Adipocyte (in vitro differentiated cells): ENCODE results near the gene PI4KB.

Source experiments
- DNase-seq: peaks from one replicate; pipeline ENCODE4 v3.0.0-alpha.2; 2015; ENCODE audit warnings: low read depth
- H3K27me3 ChIP-seq: replicated peaks from 2 replicates; pipeline ENCODE4 v1.7.0; 2013; ENCODE audit warnings: mild to moderate bottlenecking, low read length, moderate library complexity; ENCODE audit not compliant: control insufficient read depth, insufficient read depth
- H3K36me3 ChIP-seq: 2 replicates; pipeline ENCODE4 v1.7.0; 2013; ENCODE audit warnings: low read length, mild to moderate bottlenecking, moderate library complexity; ENCODE audit not compliant: control insufficient read depth, insufficient read depth, severe bottlenecking
- H3K4me1 ChIP-seq: 2 replicates; pipeline ENCODE4 v1.7.0; 2013; ENCODE audit warnings: mild to moderate bottlenecking, low read length, moderate library complexity; ENCODE audit not compliant: control insufficient read depth, insufficient read depth
- H3K4me3 ChIP-seq: 2 replicates; pipeline ENCODE4 v1.7.0; 2013; ENCODE audit warnings: mild to moderate bottlenecking, low read length, moderate library complexity
- H3K9ac ChIP-seq: 2 replicates; pipeline ENCODE4 v1.7.0; 2013; ENCODE audit warnings: mild to moderate bottlenecking, low read length, moderate library complexity
- H3K9me3 ChIP-seq: 2 replicates; pipeline ENCODE4 v1.7.0; 2013; ENCODE audit warnings: mild to moderate bottlenecking, low read length, moderate library complexity; ENCODE audit not compliant: control insufficient read depth

The PI4KB gene

DNA sequence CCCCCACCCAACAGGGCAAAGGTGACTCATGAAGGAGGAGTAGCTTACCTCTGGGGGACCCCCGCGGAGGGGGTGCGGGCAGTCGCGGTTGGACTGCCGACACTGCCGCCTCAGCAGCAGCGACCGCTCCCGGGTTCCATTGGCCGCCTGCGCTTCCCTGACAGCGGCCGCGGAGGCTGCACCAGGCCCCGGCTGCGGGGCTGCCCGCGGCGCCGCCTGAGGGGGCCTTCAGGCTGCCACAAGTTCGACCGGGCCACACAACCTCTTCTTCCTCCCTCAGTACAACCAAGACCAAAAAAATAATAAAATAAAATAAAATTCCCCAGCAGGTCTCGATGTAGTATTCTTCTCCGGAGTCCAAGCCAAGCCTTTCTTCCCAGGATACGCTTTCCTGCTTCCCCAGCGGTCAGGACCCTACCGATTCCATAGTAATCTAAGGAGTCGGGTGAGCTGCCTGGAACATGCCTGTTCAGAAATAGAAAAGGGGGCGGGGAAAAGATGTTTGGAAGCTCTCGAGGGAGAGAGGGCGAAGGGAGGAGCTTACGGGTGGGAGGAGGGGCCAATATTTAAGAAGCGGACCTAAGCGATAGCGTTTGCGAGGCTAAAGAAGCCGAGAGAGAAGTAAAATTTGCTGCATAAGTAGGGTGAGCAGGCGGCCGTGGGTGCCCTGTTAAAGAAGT, at the start of gene PI4KB:
PI4KB (minus strand) TSS at position 194 of the 680 bp plus-strand sequence. CDS start 10,935 bp downstream, outside the sequence.
- H3K4me3 ChIP-seq, result peak within 1 kb of the TSS; percentile 87
- peak; percentile 99 for DNase-seq
- no peaks in the 10 kb centered on the region for H3K27me3 ChIP-seq
- peaks cover 25% of the 10 kb centered on the region for H3K36me3 ChIP-seq
- H3K9me3 ChIP-seq, result no peaks in the 10 kb centered on the region
- peak within 1 kb of the TSS; percentile 89 for H3K9ac ChIP-seq
- H3K4me1 ChIP-seq, result peaks cover 33% of the 10 kb centered on the region

DNA sequence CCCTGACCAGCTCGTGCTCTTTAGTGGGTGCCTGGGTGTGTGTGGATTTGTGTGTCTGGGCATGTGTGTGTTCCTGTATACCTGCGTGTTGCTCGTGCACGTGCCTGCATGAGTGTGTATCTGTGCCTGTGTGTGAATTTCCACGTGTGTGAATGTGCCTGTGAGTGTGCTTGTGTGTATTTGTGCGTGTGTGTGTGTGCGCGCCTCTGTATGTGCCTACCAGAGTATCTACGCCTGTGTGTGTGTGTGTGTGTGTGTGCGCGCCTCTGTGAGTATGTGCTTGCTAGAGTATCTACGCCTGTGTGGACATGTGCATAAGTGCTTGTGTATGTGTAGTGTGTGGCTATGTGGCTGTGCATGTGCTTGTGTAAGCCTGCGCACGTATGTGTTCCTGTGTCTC, 46.0 kb upstream of the PI4KB start:
- Histone ChIP-seq H3K4me1 (peaks cover 52% of the 10 kb centered on the region), H3K4me3 (no peak overlapping the region), H3K9ac (no peak overlapping the region), H3K36me3 (peaks cover 7% of the 10 kb centered on the region), H3K27me3 (no peaks in the 10 kb centered on the region), H3K9me3 (no peaks in the 10 kb centered on the region)
- no peak for DNase-seq

DNA sequence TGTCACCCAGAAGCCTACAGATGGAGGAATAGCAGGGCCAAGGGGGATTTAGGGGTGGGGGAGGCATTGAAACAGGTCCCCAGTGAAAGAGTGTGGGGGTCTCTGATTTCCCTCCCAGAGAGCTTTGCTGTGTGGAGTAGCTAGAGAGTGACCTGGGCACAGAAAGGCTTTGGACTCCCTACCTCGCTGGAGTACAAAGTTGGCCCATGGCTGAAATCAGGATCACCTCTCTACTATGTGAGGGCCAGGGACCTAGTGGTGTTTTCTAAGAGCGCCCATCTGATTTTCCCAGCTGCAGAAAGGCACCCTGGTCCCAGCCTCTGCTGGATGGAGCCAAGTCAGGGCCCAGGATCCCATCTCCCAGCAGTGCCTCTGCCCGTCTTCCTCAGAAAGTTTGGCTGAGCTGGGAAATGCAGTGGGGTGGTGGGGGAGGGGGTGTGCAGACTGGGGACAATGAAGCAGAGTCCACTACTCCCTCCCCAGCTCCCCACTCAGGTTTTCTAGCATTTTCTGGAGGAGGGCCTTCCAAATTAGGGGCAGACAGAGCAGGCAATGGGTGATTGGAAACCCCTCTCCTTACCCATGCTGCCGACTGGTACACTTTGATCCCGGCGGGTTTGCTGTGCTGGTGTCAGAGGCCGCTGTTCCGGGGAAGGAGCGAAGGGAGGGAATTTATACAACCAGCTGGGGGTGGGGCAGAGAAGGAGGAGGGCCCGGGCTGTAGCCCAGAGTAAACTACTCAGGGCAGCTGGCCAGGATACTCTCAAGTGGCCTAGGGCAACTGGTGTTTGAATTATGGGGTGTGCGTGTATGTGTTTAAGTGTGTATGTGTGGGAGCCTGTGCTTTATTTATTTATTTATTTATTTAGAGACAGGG, 45.1 kb upstream of the PI4KB start, which contains the start of gene SELENBP1:
SELENBP1 (minus strand) TSS at position 648 of the 877 bp plus-strand sequence; CDS start at position 584, 64 bp downstream.
- DNase-seq, result peak; percentile 61
- Histone ChIP-seq H3K9me3 (no peaks in the 10 kb centered on the region), H3K4me1 (peaks cover 61% of the 10 kb centered on the region), H3K9ac (peak within 1 kb of the TSS; percentile 86), H3K4me3 (peak within 1 kb of the TSS; percentile 84), H3K27me3 (no peaks in the 10 kb centered on the region), H3K36me3 (peaks cover 10% of the 10 kb centered on the region)

DNA sequence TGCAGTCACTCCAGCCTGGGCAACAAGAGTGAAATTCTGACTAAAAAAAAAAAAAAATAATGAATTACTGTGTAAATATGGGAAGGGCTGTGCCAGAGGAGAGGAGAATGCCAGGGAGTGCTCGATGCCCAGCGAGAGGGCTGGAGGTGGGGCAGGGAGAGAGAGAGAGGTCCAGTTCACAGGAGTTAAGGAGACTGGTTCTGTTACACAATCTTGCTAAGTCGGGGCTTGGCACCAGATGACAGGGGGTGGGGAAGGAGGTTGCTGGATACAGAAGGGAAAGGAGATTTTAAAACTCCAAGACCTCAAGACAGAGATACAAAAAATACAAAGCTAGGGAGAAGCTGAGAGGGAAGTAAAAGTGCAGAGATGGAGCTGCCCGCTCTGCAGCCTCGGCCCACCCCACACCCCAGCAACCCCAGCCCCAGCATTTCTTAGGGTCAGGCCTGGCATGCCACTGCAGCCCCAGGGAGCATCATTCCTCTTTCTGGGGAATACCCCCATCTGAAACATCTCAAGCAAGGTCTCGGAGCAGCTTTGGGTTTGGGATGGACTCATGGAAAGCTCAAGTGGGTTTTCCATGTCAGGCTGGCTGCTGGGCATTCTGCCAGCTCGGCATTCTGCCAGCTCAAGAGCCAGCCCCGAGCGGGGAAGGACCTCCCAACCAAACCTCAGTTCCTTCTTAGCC, 44.3 kb upstream of the PI4KB start:
- H3K27me3 ChIP-seq, result no peaks in the 10 kb centered on the region
- DNase-seq, result peak; percentile 66
- peaks cover 15% of the 10 kb centered on the region for H3K36me3 ChIP-seq
- no peaks in the 10 kb centered on the region for H3K9me3 ChIP-seq
- H3K9ac ChIP-seq, result peak overlapping the region; percentile 86
- H3K4me3 ChIP-seq, result peak overlapping the region; percentile 84
- H3K4me1 ChIP-seq, result peaks cover 61% of the 10 kb centered on the region

DNA sequence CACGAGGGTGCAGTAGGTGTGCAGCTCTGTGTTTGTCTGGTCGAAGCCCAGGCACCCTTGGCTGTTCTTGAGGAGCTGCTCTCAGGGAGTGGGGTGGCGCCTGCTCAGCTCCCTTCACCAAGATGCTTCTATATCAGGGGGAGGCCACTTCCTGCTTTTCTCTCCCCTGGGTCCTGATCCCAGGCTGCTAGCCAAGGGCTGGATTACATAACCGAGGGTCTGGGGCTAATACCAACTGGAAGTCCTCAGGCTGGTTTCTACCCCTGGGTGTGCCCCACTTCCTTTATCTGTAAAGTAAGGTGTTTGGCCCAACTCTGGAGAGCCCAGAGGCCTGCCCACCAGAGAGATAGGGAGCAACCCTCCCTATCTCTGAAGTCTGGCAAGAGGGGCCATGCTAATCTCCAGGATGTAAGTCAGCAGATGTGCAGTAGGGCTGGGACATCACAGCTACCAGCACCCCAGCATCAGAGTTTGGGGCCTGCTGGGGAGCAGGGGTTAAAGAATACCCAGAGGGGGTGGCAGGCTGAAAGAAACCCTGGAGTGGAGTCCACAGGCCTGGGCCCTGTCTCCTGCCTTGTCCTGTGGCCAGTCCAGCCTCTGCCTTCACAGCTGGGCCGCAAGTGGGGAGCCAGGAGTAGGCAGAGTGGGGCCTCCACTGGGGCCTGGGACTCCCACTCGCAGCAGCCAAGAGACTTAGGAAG, 43.1 kb upstream of the PI4KB start:
- Histone ChIP-seq H3K9me3 (no peaks in the 10 kb centered on the region), H3K27me3 (no peaks in the 10 kb centered on the region), H3K4me1 (peaks cover 61% of the 10 kb centered on the region), H3K9ac (peak overlapping the region; percentile 46), H3K4me3 (peak overlapping the region; percentile 46), H3K36me3 (peaks cover 27% of the 10 kb centered on the region)
- no peak for DNase-seq

DNA sequence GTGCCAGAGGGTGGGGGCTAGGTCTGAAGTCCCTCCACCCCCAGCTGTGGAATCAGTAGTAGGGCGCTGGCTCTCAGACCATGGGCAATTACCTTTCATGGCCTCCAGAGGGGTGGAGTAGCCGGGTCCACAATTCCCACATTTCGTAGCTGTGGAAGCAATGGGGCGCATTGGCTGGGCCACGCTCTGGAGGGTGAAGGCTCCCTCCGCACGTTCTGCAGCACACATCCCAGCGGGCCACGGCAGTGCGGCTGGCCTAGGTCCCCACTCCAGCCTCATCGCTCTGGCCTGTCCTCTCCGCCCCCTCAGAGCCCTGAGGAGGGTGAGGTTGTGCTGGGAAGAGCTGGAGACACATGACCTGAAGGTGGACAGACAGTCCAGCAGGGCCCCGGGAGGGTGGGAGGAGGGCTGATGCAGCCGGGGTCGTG, 42.4 kb upstream of the PI4KB start:
- no peak for DNase-seq
- H3K4me1 ChIP-seq, result peaks cover 61% of the 10 kb centered on the region
- peaks cover 33% of the 10 kb centered on the region for H3K36me3 ChIP-seq
- no peaks in the 10 kb centered on the region for H3K9me3 ChIP-seq
- H3K4me3 ChIP-seq, result peak overlapping the region; percentile 46
- H3K9ac ChIP-seq, result peak overlapping the region; percentile 46
- H3K27me3 ChIP-seq, result no peaks in the 10 kb centered on the region

DNA sequence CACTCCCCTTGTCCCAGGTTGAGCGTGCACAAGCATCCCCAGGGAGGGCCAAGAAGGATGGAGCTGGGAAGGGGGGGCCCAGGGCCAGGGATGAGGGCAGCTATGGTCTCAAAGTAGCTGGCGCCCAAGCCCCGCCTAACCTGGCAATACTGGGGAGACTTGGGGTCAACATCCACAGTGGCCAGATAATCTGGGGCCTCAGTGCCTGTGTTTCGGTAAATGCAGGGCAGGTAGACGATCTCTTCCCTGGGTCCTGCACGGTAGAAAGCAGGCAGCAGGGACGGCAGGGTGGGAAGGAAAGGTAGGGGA, 42.0 kb upstream of the PI4KB start:
- Histone ChIP-seq H3K27me3 (no peaks in the 10 kb centered on the region), H3K9ac (no peak overlapping the region), H3K4me1 (peaks cover 61% of the 10 kb centered on the region), H3K36me3 (peaks cover 36% of the 10 kb centered on the region), H3K9me3 (no peaks in the 10 kb centered on the region), H3K4me3 (no peak overlapping the region)
- DNase-seq, result no peak

DNA sequence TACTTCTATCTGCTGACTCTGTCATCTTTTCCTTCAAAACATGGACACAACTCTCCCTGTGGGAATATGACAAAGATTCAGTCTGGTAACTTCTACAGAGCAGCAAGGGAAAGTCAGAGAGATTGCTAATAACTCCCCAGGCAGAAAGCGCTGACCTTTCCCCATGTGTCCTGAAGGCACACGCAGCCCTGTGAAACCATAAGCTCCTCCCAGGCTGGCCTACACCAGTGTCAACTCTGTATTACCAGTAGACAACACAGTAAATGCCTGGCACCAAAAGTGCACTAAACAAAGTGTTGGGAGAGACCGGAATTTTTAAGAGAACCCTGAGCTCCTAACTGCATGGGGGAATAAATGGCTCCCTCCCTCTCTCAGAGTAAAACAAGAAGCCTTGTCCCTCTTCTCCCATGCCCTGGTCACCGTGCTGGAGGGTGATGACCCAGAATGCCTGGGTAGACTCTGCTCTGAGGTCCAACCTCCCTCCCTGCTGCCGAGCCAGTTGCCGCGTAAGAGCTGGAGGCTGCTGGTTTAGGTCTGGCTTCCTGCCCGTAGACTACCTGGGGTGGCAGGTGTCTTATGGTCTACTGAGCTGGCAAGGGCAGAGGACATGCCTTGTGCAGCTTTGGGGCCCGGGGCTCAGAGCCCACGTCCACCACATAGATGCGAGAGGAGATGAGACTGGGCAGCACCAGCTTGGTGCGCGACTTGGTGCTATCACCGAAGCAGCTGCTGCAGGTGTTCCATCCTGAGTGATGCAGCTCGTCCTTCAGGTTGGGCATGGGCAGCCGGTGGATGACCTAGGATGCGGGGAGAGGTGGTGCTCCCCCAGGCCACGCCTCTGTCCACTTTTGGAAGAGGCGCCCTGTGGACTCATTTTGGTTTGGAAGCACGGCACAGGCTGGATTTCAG, 41.4 kb upstream of the PI4KB start:
- H3K9me3 ChIP-seq, result no peaks in the 10 kb centered on the region
- peaks cover 43% of the 10 kb centered on the region for H3K36me3 ChIP-seq
- no peak overlapping the region for H3K9ac ChIP-seq
- no peaks in the 10 kb centered on the region for H3K27me3 ChIP-seq
- no peak overlapping the region for H3K4me3 ChIP-seq
- H3K4me1 ChIP-seq, result peaks cover 61% of the 10 kb centered on the region
- DNase-seq, result no peak

DNA sequence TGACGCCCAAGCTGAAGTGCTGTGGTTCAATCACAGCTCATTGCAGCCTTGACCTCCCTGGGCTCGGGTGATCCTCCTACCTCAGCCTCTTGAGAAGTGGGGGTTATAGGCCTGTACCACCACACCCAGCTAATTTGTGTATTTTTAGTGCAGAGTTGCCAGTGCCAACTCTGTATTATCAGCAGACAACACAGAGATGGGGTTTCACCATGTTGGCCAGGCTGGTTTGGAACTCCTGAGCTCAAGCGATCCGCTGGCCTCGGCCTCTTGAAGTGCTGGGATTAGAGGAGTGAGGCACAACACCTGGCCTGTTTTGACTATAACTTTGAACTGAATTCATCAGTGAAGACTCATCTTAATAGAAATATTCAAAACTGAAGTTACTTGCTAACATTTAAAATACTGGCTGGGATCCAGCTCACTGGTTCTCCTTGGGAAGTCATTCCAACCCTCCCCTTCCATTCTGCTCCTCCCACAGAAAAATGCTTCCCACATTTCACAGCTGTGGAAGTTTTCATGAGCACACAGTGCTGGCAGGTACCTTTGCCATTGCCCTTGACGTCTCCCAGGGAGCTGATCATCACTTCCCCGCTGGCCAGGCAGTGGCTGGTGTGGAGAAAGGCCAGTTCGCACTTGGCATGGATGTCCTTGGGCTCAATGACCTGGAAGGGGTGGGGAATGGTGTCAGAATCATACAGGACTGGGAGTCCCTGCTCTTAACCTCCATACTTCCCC, 40.6 kb upstream of the PI4KB start:
- H3K4me1 ChIP-seq, result peaks cover 56% of the 10 kb centered on the region
- H3K9ac ChIP-seq, result no peak overlapping the region
- peaks cover 48% of the 10 kb centered on the region for H3K36me3 ChIP-seq
- H3K4me3 ChIP-seq, result no peak overlapping the region
- DNase-seq, result no peak
- peaks cover 2% of the 10 kb centered on the region for H3K9me3 ChIP-seq
- no peaks in the 10 kb centered on the region for H3K27me3 ChIP-seq

DNA sequence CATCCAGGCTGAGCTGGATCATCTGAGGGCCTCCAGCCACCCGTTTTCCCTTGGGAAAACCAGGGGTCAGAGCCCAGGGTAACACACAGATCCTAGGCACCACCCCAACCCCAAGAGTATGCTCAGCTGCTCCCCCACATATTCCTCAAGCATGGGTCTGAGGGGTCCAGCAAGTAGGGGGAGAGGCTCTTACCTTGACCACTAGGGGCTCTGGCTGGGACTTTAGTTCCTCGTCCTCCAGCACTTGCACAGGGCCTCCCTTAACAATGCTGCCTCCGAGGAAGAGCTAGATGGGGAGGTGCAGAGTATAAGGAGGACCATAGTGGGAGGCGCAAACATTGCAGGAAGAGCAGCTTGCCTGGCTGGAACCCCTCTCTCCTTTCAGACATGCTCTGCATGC, 37.8 kb upstream of the PI4KB start:
- Histone ChIP-seq H3K4me3 (no peak overlapping the region), H3K27me3 (no peaks in the 10 kb centered on the region)

More for the DNA sequence above, 37.8 kb upstream of the PI4KB start:
- peaks cover 28% of the 10 kb centered on the region for H3K4me1 ChIP-seq
- H3K36me3 ChIP-seq, result peaks cover 54% of the 10 kb centered on the region
- DNase-seq, result no peak
- peaks cover 2% of the 10 kb centered on the region for H3K9me3 ChIP-seq
- no peak overlapping the region for H3K9ac ChIP-seq
